K562 (cell line): Measurements from ENCODE around the gene TCF4. TPM values are rescaled to one million over a fixed set of nuclear protein-coding genes. Genes with fewer than 3 reads are reported as not detected.

Experiments used
- EP400 ChIP-seq: fragments of 450-650 bp; IDR thresholded peaks from 2 replicates; pipeline ENCODE4 v1.6.1; 2017; ENCODE audit warnings: antibody characterized with exemption, mild to moderate bottlenecking, moderate library complexity
- MBD2 ChIP-seq: sonication (generic); IDR thresholded peaks from 2 replicates; pipeline ENCODE4 v1.6.1; 2016; ENCODE audit warnings: low read depth, borderline replicate concordance
- MITF ChIP-seq: IDR thresholded peaks from 2 replicates; pipeline ENCODE4 v1.6.1; 2014; ENCODE audit warnings: antibody characterized with exemption
- MYC ChIP-seq, 2 experiments: fragments of 250-450 bp in 1 of 2; sonication (Bioruptor Pico) in 1 of 2; IDR thresholded peaks; 2 replicates each; pipeline versions ENCODE4 v1.5.1 to v1.6.1; 2012 to 2021; ENCODE audit warnings: low read depth in 2 of 2, borderline replicate concordance in 1 of 2, improper control_type of control experiment in 1 of 2, low read length in 1 of 2, mild to moderate bottlenecking in 1 of 2, moderate library complexity in 1 of 2
- ZNF197 ChIP-seq: fragments of 200-800 bp; sonication (Bioruptor generic); IDR thresholded peaks from 2 replicates; pipeline ENCODE4 v1.6.1; 2016; ENCODE audit warnings: low read depth, missing genetic modification characterization, missing compliant biosample characterization
- ZNF551 ChIP-seq: fragments of 250-450 bp; sonication (Bioruptor Pico); IDR thresholded peaks from 2 replicates; pipeline ENCODE4 v1.5.0; 2021; ENCODE audit warnings: mild to moderate bottlenecking, moderate library complexity
- ZNF639 ChIP-seq, 2 experiments: fragments of 200-800 bp in 1 of 2; sonication (Bioruptor generic) in 1 of 2; sonication (generic) in 1 of 2; formaldehyde crosslinking in 1 of 2; IDR thresholded peaks in 1 of 2; conservative IDR thresholded peaks in 1 of 2; 2 replicates each; pipeline versions ENCODE4 v1.5.0 to v1.6.1; 2016 to 2020; ENCODE audit warnings: missing compliant biosample characterization in 1 of 2, missing genetic modification characterization in 1 of 2, missing genetic modification reagents in 1 of 2
- polyA plus RNA-seq, 8 experiments: library from polyadenylated mRNA; depleted of rRNA in 4 of 8; stranded (reverse) in 5 of 8; unstranded in 3 of 8; fragments of >200 nt; fragmentation: Nextera tagmentation in 2 of 8; fragmentation: Illumina TruSeq in 1 of 8; extraction: Ambion mirVana in 2 of 8; extraction: Trizol in 1 of 8; gene quantifications; 2 replicates each; pipeline versions ENCODE4 v1.2.1 to v1.2.3, GENCODE V29; 2011 to 2014; ENCODE audit warnings: inconsistent platforms in 1 of 8, missing spikeins in 1 of 8
- total RNA-seq, 7 experiments: library from RNA; depleted of rRNA in 6 of 7; stranded (reverse); fragments of >200 nt in 6 of 7; fragmentation: Illumina TruSeq in 2 of 7; extraction: Trizol in 2 of 7; gene quantifications; 2 replicates each; pipeline versions ENCODE4 v1.2.1 to v1.2.3, GENCODE V29; 2011 to 2021; ENCODE audit warnings: low replicate concordance in 1 of 7
- TF ChIP-seq, protein P1 (sequence below): fragments of 450-650 bp; IDR thresholded peaks from 2 replicates; pipeline ENCODE4 v1.6.1; 2018; ENCODE audit not compliant: partially characterized antibody
- TF ChIP-seq, protein P2 (sequence below), 3 experiments: fragments of 200-800 bp in 1 of 3; fragments of 250-450 bp in 1 of 3; fragments of 450-650 bp in 1 of 3; sonication (Bioruptor Pico) in 1 of 3; sonication (Bioruptor generic) in 1 of 3; formaldehyde crosslinking in 1 of 3; IDR thresholded peaks; 2 replicates each; pipeline versions ENCODE4 v1.6.1 to v1.8.0; 2016 to 2022; ENCODE audit warnings: mild to moderate bottlenecking in 2 of 3, missing genetic modification characterization in 2 of 3, missing compliant biosample characterization in 1 of 3, moderate library complexity in 1 of 3

TCF4 gene
- total and polyA plus RNA-seq, 9 of the 15 experiments (the other 6 are each of a cell fraction or from before 2014, with no cell fraction given) = 4.8 to 24.7 (median 15.2) TPM

DNA sequence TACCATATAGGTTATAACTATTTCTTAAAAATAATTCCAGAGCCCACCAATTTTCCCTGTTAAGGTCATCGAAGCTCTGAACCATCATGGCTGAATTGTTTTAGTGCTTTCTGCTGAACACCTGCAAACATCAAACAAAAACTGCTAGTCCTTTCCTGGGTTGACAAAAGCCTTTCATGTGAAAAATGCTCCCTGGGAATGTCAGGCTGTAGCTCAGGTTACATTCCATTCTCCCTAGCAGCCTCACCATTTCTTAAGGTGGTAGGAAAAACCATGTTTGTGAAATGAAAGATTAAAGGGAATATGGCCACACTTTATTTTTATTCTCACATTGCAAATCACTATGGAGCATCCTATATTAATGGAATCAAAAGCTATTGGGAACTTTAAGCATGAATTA lies 5.7 kb downstream of the TCF4 start (continued):
- TF ChIP-seq MITF (no peak), MBD2 (no peak), ZNF197 (CRISPR knock-in tag) (no peak), ZNF551 (no peak), MYC (IDR thresholded peaks at IDR 0.05; ENCODE audit: low read depth, low read length) (no peak), MYC (CRISPR knock-in tag; IDR thresholded peaks at IDR 0.05; ENCODE audit: borderline replicate concordance, low read depth) (no peak), EP400 (no peak), ZNF639 (CRISPR knock-in tag; conservative IDR thresholded peaks at IDR 0.05 in 1 of 2, IDR thresholded peaks at IDR 0.05 in 1 of 2) (no peak)
- TF ChIP-seq, protein P1, sequence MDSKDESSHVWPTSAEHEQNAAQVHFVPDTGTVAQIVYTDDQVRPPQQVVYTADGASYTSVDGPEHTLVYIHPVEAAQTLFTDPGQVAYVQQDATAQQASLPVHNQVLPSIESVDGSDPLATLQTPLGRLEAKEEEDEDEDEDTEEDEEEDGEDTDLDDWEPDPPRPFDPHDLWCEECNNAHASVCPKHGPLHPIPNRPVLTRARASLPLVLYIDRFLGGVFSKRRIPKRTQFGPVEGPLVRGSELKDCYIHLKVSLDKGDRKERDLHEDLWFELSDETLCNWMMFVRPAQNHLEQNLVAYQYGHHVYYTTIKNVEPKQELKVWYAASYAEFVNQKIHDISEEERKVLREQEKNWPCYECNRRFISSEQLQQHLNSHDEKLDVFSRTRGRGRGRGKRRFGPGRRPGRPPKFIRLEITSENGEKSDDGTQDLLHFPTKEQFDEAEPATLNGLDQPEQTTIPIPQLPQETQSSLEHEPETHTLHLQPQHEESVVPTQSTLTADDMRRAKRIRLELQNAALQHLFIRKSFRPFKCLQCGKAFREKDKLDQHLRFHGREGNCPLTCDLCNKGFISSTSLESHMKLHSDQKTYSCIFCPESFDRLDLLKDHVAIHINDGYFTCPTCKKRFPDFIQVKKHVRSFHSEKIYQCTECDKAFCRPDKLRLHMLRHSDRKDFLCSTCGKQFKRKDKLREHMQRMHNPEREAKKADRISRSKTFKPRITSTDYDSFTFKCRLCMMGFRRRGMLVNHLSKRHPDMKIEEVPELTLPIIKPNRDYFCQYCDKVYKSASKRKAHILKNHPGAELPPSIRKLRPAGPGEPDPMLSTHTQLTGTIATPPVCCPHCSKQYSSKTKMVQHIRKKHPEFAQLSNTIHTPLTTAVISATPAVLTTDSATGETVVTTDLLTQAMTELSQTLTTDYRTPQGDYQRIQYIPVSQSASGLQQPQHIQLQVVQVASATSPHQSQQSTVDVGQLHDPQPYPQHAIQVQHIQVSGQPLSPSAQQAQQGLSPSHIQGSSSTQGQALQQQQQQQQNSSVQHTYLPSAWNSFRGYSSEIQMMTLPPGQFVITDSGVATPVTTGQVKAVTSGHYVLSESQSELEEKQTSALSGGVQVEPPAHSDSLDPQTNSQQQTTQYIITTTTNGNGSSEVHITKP = no peak
- TF ChIP-seq, protein P2, sequence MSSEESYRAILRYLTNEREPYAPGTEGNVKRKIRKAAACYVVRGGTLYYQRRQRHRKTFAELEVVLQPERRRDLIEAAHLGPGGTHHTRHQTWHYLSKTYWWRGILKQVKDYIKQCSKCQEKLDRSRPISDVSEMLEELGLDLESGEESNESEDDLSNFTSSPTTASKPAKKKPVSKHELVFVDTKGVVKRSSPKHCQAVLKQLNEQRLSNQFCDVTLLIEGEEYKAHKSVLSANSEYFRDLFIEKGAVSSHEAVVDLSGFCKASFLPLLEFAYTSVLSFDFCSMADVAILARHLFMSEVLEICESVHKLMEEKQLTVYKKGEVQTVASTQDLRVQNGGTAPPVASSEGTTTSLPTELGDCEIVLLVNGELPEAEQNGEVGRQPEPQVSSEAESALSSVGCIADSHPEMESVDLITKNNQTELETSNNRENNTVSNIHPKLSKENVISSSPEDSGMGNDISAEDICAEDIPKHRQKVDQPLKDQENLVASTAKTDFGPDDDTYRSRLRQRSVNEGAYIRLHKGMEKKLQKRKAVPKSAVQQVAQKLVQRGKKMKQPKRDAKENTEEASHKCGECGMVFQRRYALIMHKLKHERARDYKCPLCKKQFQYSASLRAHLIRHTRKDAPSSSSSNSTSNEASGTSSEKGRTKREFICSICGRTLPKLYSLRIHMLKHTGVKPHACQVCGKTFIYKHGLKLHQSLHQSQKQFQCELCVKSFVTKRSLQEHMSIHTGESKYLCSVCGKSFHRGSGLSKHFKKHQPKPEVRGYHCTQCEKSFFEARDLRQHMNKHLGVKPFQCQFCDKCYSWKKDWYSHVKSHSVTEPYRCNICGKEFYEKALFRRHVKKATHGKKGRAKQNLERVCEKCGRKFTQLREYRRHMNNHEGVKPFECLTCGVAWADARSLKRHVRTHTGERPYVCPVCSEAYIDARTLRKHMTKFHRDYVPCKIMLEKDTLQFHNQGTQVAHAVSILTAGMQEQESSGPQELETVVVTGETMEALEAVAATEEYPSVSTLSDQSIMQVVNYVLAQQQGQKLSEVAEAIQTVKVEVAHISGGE (CRISPR knock-in tag; IDR thresholded peaks at IDR 0.05) = no peak
